ENCODE data around the gene PTPN5.

- TF ChIP-seq, protein P1, sequence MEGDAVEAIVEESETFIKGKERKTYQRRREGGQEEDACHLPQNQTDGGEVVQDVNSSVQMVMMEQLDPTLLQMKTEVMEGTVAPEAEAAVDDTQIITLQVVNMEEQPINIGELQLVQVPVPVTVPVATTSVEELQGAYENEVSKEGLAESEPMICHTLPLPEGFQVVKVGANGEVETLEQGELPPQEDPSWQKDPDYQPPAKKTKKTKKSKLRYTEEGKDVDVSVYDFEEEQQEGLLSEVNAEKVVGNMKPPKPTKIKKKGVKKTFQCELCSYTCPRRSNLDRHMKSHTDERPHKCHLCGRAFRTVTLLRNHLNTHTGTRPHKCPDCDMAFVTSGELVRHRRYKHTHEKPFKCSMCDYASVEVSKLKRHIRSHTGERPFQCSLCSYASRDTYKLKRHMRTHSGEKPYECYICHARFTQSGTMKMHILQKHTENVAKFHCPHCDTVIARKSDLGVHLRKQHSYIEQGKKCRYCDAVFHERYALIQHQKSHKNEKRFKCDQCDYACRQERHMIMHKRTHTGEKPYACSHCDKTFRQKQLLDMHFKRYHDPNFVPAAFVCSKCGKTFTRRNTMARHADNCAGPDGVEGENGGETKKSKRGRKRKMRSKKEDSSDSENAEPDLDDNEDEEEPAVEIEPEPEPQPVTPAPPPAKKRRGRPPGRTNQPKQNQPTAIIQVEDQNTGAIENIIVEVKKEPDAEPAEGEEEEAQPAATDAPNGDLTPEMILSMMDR (IDR thresholded peaks at IDR 0.05) = no peak
- TF ChIP-seq POLR2A (IDR thresholded peaks at IDR 0.05) (no peak), EP300 (IDR thresholded peaks at IDR 0.05) (no peak)
Measured at GRCh38 chr11:18706330-18707243, 85.0 kb downstream of the PTPN5 start.

All from ovary (tissue), 3 donors.